ENCODE measurements around the gene RAD9A. TPM values are rescaled to one million over a fixed set of nuclear protein-coding genes. Genes with fewer than 3 reads are reported as not detected.

The RAD9A gene
- total RNA-seq, 3 donors from 2014 or later = 11.0 to 31.0 (median 24.6) TPM

DNA sequence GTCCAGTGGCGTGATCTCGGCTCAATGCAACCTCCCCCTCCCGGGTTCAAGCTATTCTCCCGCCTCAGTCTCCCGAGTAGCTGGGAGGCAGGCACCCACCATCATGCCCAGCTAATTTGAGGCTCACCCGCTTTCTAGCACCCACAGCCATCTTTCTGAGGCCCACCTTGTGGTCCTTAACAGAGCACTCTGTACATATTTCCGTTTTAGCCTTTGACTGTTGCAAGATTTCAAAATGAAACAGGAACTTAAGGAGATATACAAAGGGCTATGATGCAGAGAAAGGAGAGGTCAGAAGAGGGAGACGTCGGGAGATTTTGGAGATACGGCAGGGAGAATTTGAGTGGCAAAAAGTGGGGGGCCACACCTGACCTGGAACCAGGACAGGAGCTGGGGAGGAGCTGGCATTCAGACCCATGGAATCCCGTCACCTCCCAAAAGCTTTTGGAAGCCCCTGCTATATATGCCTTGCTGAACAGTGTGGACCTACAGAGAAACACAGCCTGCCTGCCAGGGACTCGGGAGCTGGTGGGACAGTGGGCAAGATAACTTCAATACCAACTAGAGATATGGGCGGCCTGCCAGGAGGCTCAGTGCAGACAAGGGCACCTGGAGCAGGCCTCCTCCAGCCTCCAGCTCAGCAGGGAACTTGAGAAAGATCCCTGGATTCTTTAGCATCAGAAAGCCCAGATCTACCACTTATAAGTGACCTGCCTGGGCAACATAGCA is 10.4 kb upstream of the RAD9A start:
- intact Hi-C loops (cut with DNase I; ENCODE audit: low total_unique reads) = no loop called here

DNA sequence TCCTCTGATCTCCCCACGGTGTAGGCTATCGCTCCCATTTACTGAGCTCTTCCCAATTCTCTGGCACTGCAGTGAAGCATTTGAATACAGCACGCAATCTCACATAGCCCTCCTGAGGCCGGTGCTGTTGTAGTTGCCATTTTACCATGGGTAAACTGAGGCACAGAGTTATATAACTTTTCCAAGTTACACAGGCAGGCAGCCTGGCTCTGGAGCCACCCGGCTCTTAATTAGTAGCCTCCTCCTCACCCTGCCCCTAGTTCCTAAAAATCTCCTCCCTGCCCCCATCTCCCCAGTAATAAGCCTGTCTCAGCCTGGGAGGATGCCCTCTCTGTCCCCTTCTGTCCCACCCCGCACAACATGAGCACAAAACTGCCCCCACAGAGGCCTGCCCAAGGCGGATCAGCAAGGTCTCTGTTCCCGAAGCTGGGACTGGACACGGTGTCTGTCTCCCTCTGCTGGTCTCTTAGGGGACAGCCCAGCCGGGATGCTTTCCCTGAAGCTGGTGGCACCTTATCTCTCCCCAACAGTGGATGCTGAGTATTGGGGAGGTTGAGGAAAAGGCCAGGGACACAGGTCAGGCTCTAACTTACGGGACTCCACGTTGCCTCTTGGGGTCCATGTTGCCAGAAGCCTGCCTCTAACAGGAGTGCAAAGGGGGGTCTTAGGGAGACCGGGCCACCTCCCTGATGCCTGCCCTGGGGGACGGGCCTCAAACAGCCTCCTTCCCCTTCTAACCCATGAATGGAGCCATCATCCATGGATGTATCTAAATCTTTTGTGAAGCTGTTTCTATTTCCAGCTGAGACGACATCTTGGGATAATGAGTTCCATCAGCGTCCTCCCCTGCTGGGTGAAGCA is 9.3 kb upstream of the RAD9A start:
- Histone ChIP-seq H3K36me3 (no peaks in the 10 kb centered on the region), H3K4me1 (no peaks in the 10 kb centered on the region), H3K27ac (no peak overlapping the region), H3K27me3 (no peaks in the 10 kb centered on the region), H3K4me3 (no peak overlapping the region), H3K9me3 (no peaks in the 10 kb centered on the region)
- peak; percentile 74 to 80 for DNase-seq (ENCODE audit: low spot score in 2 of 2)
- intact Hi-C loops (cut with DNase I; ENCODE audit: low total_unique reads) = no loop called here
- no peak for TF ChIP-seq POLR2A (IDR thresholded peaks at IDR 0.05)
- TF ChIP-seq POLR2AphosphoS5 (IDR thresholded peaks at IDR 0.05) = peak in 2 of 3 donors; percentile 41 to 44
- TF ChIP-seq, protein P1, sequence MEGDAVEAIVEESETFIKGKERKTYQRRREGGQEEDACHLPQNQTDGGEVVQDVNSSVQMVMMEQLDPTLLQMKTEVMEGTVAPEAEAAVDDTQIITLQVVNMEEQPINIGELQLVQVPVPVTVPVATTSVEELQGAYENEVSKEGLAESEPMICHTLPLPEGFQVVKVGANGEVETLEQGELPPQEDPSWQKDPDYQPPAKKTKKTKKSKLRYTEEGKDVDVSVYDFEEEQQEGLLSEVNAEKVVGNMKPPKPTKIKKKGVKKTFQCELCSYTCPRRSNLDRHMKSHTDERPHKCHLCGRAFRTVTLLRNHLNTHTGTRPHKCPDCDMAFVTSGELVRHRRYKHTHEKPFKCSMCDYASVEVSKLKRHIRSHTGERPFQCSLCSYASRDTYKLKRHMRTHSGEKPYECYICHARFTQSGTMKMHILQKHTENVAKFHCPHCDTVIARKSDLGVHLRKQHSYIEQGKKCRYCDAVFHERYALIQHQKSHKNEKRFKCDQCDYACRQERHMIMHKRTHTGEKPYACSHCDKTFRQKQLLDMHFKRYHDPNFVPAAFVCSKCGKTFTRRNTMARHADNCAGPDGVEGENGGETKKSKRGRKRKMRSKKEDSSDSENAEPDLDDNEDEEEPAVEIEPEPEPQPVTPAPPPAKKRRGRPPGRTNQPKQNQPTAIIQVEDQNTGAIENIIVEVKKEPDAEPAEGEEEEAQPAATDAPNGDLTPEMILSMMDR (IDR thresholded peaks at IDR 0.05) = peak; percentile 92 to 99 (median 98)

More for the DNA sequence above, 10.4 kb upstream of the RAD9A start:
- Histone ChIP-seq H3K36me3 (no peaks in the 10 kb centered on the region), H3K4me1 (no peaks in the 10 kb centered on the region), H3K9me3 (no peaks in the 10 kb centered on the region), H3K27me3 (no peaks in the 10 kb centered on the region), H3K4me3 (no peak overlapping the region), H3K27ac (no peak overlapping the region)
- DNase-seq (ENCODE audit: low spot score in 2 of 2) = no peak
- TF ChIP-seq POLR2A (IDR thresholded peaks at IDR 0.05) = no peak
- TF ChIP-seq, protein P1 (IDR thresholded peaks at IDR 0.05) = no peak
- TF ChIP-seq POLR2AphosphoS5 (IDR thresholded peaks at IDR 0.05) = no peak

DNA sequence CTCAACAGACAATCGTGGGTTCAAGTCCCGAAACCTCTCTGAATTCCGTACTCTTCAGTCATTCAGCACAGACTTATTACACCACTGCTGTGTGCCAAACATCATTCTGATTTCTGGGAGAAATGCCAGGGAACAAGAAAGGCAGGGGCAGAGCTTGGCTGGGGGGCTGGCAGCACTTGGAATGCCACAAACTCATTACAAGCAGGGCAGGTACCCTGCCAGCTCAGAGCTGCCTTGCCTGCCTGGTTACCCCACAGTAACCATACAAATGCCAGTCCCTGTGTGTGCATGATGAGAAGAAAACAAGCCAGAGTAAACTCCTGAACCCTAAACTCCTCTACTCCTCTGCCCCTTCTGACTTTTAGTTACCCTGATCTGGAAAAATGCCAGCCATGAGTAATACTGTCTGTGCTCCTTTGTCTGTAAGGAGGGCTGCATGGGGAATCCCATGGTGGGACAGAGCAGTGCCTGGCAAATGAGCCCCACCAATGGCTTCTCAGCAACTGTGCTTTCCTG is 6.9 kb upstream of the RAD9A start:
- intact Hi-C loops (cut with DNase I; ENCODE audit: low total_unique reads) = no loop called here
- no peak for DNase-seq (ENCODE audit: low spot score in 2 of 2)
- Histone ChIP-seq H3K27ac (peak overlapping the region in 1 of 2 donors; percentile 3), H3K4me3 (no peak overlapping the region), H3K4me1 (no peaks in the 10 kb centered on the region), H3K27me3 (no peaks in the 10 kb centered on the region), H3K9me3 (no peaks in the 10 kb centered on the region), H3K36me3 (no peaks in the 10 kb centered on the region)
- TF ChIP-seq POLR2A (IDR thresholded peaks at IDR 0.05) (no peak), POLR2AphosphoS5 (IDR thresholded peaks at IDR 0.05) (no peak)
- TF ChIP-seq, protein P1 (IDR thresholded peaks at IDR 0.05) = no peak

- TF ChIP-seq POLR2A (IDR thresholded peaks at IDR 0.05) (no peak), POLR2AphosphoS5 (IDR thresholded peaks at IDR 0.05) (no peak)
- TF ChIP-seq, protein P1 (IDR thresholded peaks at IDR 0.05) = no peak
- Histone ChIP-seq H3K9me3 (no peaks in the 10 kb centered on the region), H3K4me1 (no peaks in the 10 kb centered on the region), H3K27ac (no peak overlapping the region), H3K4me3 (no peak overlapping the region), H3K27me3 (no peaks in the 10 kb centered on the region), H3K36me3 (no peaks in the 10 kb centered on the region)
- no peak for DNase-seq (ENCODE audit: low spot score in 2 of 2)
- intact Hi-C loops (cut with DNase I; ENCODE audit: low total_unique reads) = no loop called here
Observed at GRCh38 chr11:67387069-67387468, 4.7 kb upstream of the RAD9A start.

All from breast epithelium (tissue), 4 donors.